ENCODE data around the gene LEFTY1.
"Not testable (repeated sequence)": the region's sequence is repeated elsewhere in the genome, so short reads cannot be mapped to it uniquely, and the experiment has no call there.

The LEFTY1 gene

DNA sequence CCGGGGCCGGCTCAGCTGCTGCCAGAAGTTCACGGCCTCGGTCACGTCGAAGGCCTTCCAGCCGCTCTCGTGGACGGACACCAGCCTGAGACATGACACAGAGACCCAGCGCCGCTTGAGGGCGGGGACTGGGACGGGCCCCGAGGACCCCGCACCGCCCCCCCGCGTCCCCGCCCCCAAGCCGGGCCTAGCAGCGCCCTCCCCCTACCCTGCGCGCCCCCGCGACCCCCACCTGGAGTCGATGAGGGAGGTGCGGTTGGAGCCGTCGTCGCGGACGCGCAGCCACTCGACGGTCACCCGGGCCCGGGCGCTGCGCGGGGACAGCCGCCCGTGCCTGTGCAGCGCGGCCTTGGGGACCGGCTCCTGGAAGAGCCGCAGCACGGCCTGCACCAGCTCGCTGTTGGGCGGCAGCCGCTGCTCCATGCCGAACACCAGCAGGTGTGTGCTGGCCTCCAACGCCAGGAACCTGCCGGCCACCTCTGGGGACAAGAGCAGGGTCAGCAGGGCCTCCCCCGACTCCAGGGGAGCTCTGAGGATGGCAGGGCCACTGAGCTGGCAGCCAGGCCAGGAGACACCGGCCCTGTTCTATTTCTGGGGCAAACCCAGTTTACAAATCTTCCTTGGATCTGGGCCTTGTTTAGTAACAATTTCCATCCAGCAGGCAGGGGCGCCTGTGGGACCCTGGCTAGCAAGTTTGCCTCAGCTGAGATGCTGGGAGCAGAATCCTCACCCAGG is 1.2 kb downstream of the LEFTY1 start:
- DNase-seq, result not testable (repeated sequence)

- DNase-seq, result no peak
Measured at GRCh38 chr1:225887030-225887314, 2.0 kb downstream of the LEFTY1 start.

DNA sequence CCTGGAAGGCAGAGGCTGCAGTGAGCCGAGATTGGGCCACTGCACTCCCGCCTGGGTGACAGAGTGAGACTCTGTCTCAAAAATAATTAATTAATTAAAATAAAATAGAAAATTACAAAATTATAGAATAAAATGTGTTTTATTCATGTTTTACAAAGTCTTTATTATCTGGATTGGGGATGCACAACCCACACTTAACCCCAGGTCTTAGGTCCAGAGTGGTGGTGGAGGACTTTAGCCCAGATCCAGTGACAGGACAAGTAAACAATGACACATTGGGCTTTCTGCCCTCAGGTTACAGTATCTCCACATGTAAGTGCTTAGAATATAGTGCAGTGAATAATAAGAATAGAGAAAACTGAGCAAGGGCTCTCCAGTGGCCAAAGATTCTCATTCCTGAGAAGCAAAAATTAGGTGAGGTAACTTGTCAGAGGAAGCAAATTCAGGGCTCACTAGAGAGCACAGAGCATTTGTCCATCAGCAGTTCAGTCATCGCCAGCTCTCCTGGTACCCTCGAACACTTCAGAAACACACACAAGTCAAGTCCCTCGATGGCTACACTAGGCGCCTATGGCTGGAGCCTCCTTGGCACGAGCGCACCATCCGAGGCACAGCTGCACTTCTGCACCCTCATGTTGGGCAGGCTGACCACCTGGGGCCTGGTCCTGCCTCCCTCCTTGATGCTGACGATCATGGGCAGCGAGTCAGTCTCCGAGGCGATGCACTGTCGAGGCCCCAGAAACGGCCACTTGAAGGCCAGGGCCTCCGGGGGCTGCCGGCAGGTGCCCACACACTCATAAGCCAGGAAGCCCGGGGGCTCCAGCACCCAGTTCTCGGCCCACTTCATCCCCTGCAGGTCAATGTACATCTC is 2.6 kb downstream of the LEFTY1 start:
- DNase-seq, result no peak

DNA sequence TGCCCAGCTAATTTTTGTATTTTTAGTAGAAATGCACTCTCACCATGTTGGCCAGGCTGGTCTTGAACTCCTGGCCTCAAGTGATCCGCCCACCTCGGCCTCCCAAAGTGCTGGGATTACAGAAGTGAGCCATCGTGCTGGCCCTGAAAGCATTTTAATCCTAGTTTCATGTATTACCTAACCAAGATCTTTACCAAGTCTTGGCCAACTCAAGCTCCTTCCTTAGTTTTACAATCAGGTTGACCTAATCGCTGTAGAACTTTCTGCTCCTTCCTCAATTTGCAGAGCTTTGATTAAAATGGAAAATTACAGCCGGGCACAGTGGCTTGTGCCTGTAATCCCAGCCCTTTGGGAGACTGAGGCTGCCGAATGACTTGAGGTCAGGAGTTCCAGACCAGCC is 3.6 kb downstream of the LEFTY1 start:
- peak; percentile 76 to 89 for DNase-seq

DNA sequence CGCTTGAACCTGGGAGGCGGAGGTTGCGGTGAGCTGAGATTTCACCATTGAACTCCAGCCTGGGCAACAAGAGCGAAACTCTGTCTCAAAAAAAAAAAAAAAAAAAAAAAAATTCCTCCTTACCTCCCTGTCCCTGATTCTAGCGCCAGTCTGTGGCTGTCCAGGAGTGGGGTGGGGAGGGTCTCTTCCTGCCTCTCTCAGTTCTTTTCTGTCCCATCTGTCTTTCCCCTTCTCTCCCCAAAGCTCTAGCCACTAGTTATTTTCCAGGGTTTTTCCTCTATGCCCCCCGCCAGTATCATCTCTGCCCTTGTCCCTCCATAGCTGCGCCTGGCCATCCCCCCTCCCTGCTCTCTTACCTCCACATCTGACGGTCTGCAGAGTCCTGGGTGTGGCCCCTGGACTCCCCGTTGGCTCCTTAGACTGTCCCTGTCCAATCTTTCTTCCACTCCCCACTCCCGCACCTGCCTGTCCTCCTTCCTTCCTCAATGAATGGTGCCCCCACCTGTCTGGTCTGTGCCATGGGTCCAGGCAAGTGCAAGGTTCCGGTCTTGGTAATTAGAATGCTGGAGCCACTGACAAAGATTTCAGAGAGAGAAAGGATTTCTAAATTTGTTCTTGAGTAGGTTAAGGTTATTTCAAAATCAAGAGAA is 5.2 kb downstream of the LEFTY1 start:
- DNase-seq, result no peak

- peak; percentile 21 to 59 for DNase-seq
Measured at GRCh38 chr1:225882694-225883615, 6.0 kb downstream of the LEFTY1 start.

GRCh38 chr1:225881959-225882693 is 6.8 kb downstream of the LEFTY1 start, which contains the start of gene TMEM63A:
TSS of gene TMEM63A (minus strand) at chr1:225882380. CDS start at chr1:225877580, 4,800 bp downstream.
- DNase-seq, result peak; percentile 91 to 93

GRCh38 chr1:225881081-225881958 is 7.6 kb downstream of the LEFTY1 start:
- DNase-seq, result peak; percentile 33 to 62

- DNase-seq, result no peak
Measured at GRCh38 chr1:225880636-225881035, 8.3 kb downstream of the LEFTY1 start.

DNA sequence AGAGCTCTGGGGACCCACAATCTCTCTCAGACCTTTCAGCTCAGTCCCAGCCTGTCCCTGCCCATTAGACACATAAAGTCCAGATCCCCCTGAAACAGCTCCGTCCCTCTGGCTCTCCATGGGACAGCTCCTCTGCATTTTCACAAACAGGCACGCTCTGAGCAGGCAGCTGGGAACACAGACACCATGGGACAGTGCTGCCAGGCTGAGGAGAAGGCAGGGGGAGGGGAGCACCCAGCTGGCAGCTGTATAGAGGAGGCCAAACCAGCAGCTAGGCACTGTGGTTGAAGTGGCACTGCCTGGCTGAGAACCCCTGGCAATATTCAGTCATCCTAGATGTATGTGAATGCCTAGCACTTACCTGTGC is 8.7 kb downstream of the LEFTY1 start:
- DNase-seq, result no peak

DNA sequence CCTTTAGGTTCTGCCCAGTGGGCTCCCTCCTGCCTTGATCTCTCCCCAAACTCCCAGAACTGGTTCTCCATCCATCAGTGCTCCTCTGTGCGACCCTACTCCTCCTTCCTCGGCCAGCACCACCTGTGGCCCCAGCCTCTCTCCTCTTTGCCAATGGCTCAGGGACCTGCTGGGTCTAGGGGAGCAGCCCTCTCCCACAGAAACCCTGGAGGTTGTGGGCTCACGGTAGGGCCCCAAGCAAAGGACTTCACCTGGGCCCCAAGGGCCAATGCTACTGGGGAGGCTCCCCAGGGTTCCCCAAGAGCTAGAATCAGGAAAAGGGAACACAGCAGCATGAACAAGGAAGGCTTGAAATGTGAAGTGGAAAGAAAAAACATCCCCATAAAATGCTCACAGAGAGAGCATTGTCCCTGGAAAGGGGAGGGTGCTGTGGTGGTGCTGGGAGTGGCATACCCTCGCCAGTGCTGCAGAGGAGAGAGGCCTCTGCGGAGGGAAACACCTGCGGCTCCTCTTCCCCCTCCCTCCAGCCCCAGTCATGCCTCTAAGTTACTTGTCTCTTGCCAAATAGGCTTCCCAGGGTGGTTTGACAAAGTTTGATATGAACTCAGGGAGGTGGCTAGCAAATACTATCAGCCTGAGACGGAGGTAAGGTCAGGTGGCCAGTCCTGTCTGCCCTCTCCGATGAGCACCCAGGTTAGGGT is 9.3 kb downstream of the LEFTY1 start:
- no peak for DNase-seq

DNA sequence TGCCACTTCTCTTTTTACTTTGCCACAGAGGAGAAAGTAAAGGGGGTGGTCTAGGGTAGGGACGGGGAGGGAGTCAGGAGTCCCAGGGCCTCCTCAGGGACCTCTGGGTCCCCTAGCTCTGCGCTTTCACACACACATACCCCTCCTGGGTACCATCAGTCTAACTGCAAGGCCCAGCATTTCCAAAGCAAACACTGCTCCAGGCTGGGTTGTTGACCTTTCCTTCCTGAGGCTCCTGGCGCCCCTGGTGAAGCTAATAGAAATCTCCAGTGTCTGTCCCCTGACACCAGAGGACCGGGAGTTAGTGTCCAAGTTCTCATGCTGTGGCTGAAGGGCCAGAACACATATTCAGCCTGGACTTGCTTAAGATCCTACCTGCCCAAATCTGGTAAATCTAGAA is 10.7 kb downstream of the LEFTY1 start:
- DNase-seq, result no peak

DNA sequence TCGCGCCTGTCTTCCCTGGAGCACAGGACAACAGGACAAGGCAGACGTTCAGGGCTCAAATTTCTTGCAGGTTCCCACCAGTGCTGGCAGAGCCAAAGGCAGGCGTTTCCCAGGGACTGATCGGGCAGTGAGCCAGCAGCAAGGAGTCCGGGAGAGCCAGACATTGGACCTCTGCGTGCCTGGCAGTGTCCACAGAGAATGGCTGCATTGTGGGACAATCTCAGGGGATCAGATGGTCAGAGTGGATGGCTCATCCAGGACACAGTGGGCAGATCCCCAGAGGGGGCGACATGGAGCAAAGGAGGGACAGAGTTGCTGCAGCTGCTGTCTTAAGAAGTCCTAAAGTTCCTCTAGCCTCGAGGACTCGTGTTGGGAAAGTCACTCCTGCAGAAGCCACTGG is 11.4 kb downstream of the LEFTY1 start:
- peak; percentile 53 to 75 for DNase-seq

GRCh38 chr1:225876900-225877510 is 11.9 kb downstream of the LEFTY1 start:
- DNase-seq, result no peak

GRCh38 chr1:225875044-225875815 is 13.7 kb downstream of the LEFTY1 start:
- no peak for DNase-seq

DNA sequence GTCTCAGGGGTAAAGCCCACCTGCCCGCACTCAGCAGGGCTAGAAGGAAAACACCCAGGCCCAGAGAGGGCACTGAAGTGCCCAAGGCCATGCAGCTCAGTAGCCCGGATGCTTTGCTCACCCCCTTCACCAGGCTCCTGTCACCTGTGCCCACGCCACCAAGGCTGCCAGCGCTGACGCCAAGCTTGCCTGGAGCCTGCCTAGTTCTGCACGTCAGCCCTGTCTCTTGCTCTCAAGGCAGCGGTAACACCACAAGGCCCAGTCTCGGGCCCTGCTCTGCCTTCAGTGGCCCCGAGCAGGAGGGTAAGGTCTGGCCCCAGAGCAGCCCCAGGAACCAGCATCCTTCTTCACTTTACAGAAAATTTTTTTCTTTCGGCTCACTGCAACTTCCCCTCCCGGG is 14.5 kb downstream of the LEFTY1 start:
- DNase-seq, result no peak

GRCh38 chr1:225873281-225873850 is 15.6 kb downstream of the LEFTY1 start:
- DNase-seq, result no peak

GRCh38 chr1:225872075-225872430 is 16.9 kb downstream of the LEFTY1 start:
- DNase-seq, result no peak

All from inflammatory macrophage (primary cell).